C4-2B (cell line): ENCODE results near the gene NELL1.

ENCODE experiments used
- ZFX ChIP-seq: fragments of 450-650 bp; IDR thresholded peaks from 2 replicates; pipeline ENCODE4 v1.6.1; 2017
- TF ChIP-seq, protein P1 (sequence below): fragments of 450-650 bp; conservative IDR thresholded peaks from 2 replicates; pipeline ENCODE4 v1.5.1; 2017; ENCODE audit warnings: mild to moderate bottlenecking

DNA sequence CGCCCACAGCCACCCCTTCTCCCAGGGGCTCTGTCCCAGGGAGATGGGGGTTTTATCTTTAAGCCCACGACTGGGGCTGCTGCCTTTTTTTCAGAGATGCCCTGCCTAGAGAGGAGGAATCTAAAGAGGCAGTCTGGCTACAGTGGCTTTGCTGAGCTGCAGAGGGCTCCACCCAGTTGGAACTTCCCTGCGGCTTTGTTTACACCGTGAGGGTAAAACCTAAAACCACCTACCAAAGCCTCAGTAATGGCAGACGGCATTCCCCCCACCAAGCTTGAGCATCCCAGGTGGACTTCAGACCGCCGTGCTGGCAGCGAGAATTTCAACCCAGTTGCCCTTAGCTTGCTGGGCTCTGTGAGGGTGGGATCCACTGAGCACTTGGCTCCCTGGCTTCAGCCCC is 535.8 kb downstream of the NELL1 start:
- TF ChIP-seq, protein P1, sequence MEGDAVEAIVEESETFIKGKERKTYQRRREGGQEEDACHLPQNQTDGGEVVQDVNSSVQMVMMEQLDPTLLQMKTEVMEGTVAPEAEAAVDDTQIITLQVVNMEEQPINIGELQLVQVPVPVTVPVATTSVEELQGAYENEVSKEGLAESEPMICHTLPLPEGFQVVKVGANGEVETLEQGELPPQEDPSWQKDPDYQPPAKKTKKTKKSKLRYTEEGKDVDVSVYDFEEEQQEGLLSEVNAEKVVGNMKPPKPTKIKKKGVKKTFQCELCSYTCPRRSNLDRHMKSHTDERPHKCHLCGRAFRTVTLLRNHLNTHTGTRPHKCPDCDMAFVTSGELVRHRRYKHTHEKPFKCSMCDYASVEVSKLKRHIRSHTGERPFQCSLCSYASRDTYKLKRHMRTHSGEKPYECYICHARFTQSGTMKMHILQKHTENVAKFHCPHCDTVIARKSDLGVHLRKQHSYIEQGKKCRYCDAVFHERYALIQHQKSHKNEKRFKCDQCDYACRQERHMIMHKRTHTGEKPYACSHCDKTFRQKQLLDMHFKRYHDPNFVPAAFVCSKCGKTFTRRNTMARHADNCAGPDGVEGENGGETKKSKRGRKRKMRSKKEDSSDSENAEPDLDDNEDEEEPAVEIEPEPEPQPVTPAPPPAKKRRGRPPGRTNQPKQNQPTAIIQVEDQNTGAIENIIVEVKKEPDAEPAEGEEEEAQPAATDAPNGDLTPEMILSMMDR, result no peak
- TF ChIP-seq ZFX, result no peak
